Loucy (cell line): ENCODE data around the gene FREM2.

Experiments
- H2AFZ ChIP-seq: fragments of 200-600 bp; sonication (generic); 2 replicates; pipeline ENCODE4 v1.6.0; 2016; ENCODE audit warnings: antibody characterized with exemption, mild to moderate bottlenecking, low read length, moderate library complexity
- H3F3A ChIP-seq: fragments of 200-600 bp; 2 replicates; pipeline ENCODE4 v1.6.0; 2016; ENCODE audit warnings: antibody characterized with exemption, low read depth, mild to moderate bottlenecking
- H3K27me3 ChIP-seq: fragments of 200-600 bp; sonication (generic); 2 replicates; pipeline ENCODE4 v1.6.1; 2014; ENCODE audit warnings: low read length, mild to moderate bottlenecking; ENCODE audit not compliant: insufficient read depth, poor library complexity, severe bottlenecking
- H3K36me3 ChIP-seq: fragments of 200-600 bp; sonication (generic); 2 replicates; pipeline ENCODE4 v1.6.1; 2016; ENCODE audit warnings: low read length; ENCODE audit not compliant: insufficient read depth
- H3K4me1 ChIP-seq: fragments of 200-600 bp; sonication (generic); 2 replicates; pipeline ENCODE4 v1.5.1; 2014; ENCODE audit warnings: low read length, mild to moderate bottlenecking; ENCODE audit not compliant: insufficient read depth, poor library complexity, severe bottlenecking
- H3K4me2 ChIP-seq: fragments of 200-600 bp; sonication (generic); 2 replicates; pipeline ENCODE4 v1.6.0; 2014; ENCODE audit warnings: antibody characterized with exemption, low read length, low read depth, mild to moderate bottlenecking; ENCODE audit not compliant: poor library complexity, severe bottlenecking
- H3K4me3 ChIP-seq: fragments of 200-600 bp; sonication (generic); 2 replicates; pipeline ENCODE4 v1.5.1; 2014; ENCODE audit warnings: low read length, mild to moderate bottlenecking, mixed read lengths; ENCODE audit not compliant: poor library complexity, severe bottlenecking
- H3K79me2 ChIP-seq: fragments of 200-600 bp; sonication (generic); 2 replicates; pipeline ENCODE4 v1.6.1; 2014; ENCODE audit warnings: low read length; ENCODE audit not compliant: insufficient read depth
- H3K9ac ChIP-seq: fragments of 200-600 bp; sonication (generic); 2 replicates; pipeline ENCODE4 v1.6.0; 2014; ENCODE audit warnings: mild to moderate bottlenecking, low read depth, low read length, moderate library complexity; ENCODE audit not compliant: poor library complexity, severe bottlenecking
- H3K9me2 ChIP-seq: fragments of 200-600 bp; sonication (generic); replicated peaks from 2 replicates; pipeline ENCODE4 v1.6.1; 2016; ENCODE audit warnings: low read depth, low read length, mixed read lengths
- H3K9me3 ChIP-seq: fragments of 200-600 bp; sonication (generic); 2 replicates; pipeline ENCODE4 v1.6.1; 2014; ENCODE audit warnings: mild to moderate bottlenecking, antibody characterized with exemption, low read length, low read depth; ENCODE audit not compliant: insufficient read depth
- H4K20me1 ChIP-seq: fragments of 200-600 bp; sonication (generic); 2 replicates; pipeline ENCODE4 v1.6.0; 2014; ENCODE audit warnings: antibody characterized with exemption, low read length, mild to moderate bottlenecking; ENCODE audit not compliant: insufficient read depth, poor library complexity, severe bottlenecking
- CTCF ChIP-seq: fragments of 200-600 bp; sonication (generic); conservative IDR thresholded peaks from 2 replicates; pipeline ENCODE4 v1.5.1; 2014; ENCODE audit warnings: mild to moderate bottlenecking, antibody characterized with exemption, low read length
- EZH2phosphoT487 ChIP-seq: fragments of 200-600 bp; IDR thresholded peaks from 2 replicates; pipeline ENCODE4 v1.6.1; 2018; ENCODE audit warnings: antibody characterized with exemption, mild to moderate bottlenecking, moderate library complexity, borderline replicate concordance

FREM2 gene

GRCh38 chr13:38880397-38880796 lies 193.5 kb downstream of the FREM2 start:
- Histone ChIP-seq H3F3A (no peaks in the 10 kb centered on the region), H3K9ac (no peak overlapping the region), H3K4me2 (no peak overlapping the region), H3K4me1 (no peaks in the 10 kb centered on the region), H3K27me3 (no peaks in the 10 kb centered on the region), H3K79me2 (no peaks in the 10 kb centered on the region), H4K20me1 (no peaks in the 10 kb centered on the region), H2AFZ (no peak overlapping the region), H3K9me2 (no peaks in the 10 kb centered on the region), H3K4me3 (no peak overlapping the region), H3K9me3 (no peaks in the 10 kb centered on the region), H3K36me3 (no peaks in the 10 kb centered on the region)
- no peak for TF ChIP-seq CTCF
- TF ChIP-seq EZH2phosphoT487: no peak

GRCh38 chr13:38883783-38884182 lies 196.9 kb downstream of the FREM2 start:
- no peak overlapping the region for H3K4me3 ChIP-seq
- no peaks in the 10 kb centered on the region for H3F3A ChIP-seq
- H3K4me2 ChIP-seq: no peak overlapping the region
- TF ChIP-seq EZH2phosphoT487 (no peak), CTCF (no peak)
- no peak overlapping the region for H2AFZ ChIP-seq
- H3K27me3 ChIP-seq: no peaks in the 10 kb centered on the region
- H3K36me3 ChIP-seq: no peaks in the 10 kb centered on the region
- no peaks in the 10 kb centered on the region for H3K9me2 ChIP-seq
- H3K4me1 ChIP-seq: no peaks in the 10 kb centered on the region
- H4K20me1 ChIP-seq: no peaks in the 10 kb centered on the region
- no peaks in the 10 kb centered on the region for H3K9me3 ChIP-seq
- H3K79me2 ChIP-seq: no peaks in the 10 kb centered on the region
- no peak overlapping the region for H3K9ac ChIP-seq

GRCh38 chr13:38888309-38888708 lies 201.4 kb downstream of the FREM2 start:
- no peak for TF ChIP-seq CTCF
- TF ChIP-seq EZH2phosphoT487: no peak
- Histone ChIP-seq H3K9me3 (no peaks in the 10 kb centered on the region), H3K79me2 (no peaks in the 10 kb centered on the region), H3K9ac (no peak overlapping the region), H3K4me1 (no peaks in the 10 kb centered on the region), H3K27me3 (no peaks in the 10 kb centered on the region), H3F3A (no peaks in the 10 kb centered on the region), H3K4me2 (no peak overlapping the region), H2AFZ (no peak overlapping the region), H3K36me3 (no peaks in the 10 kb centered on the region), H3K4me3 (no peak overlapping the region), H4K20me1 (no peaks in the 10 kb centered on the region), H3K9me2 (no peaks in the 10 kb centered on the region)
